Measurements from ENCODE around the gene ADI1. TPM values are rescaled to one million over a fixed set of nuclear protein-coding genes. Genes with fewer than 3 reads are reported as not detected.
A peak's percentile ranks its signal among the peaks of the same experiment; 100 is the strongest.

The ADI1 gene
- total RNA-seq, 4 donors from 2014 or later = 61.9 to 106 (median 82.9) TPM

- 77 to 80% methylated on average over 9 to 17 of the region's 31 CpGs for WGBS, 2 donors (ENCODE audit: low coverage in 1 of 2)
- ATAC-seq = no peak
- Histone ChIP-seq H3K27ac (peak overlapping the region in 2 of 4 donors; percentile 47 to 51), H3K27me3 (no peaks in the 10 kb centered on the region), H3K4me1 (peaks cover 0 to 13% (median 0%) of the 10 kb centered on the region in 3 donors), H3K9me3 (no peaks in the 10 kb centered on the region), H3K4me3 (no peak overlapping the region), H3K36me3 (peaks cover 0 to 76% of the 10 kb centered on the region in 2 donors)
- no peak for TF ChIP-seq POLR2AphosphoS5 (IDR thresholded peaks at IDR 0.05)
- TF ChIP-seq POLR2A (IDR thresholded peaks at IDR 0.05) = no peak
- no peak for TF ChIP-seq CTCF (IDR thresholded peaks at IDR 0.05)
Measured at GRCh38 chr2:3479430-3480320, 39.7 kb downstream of the ADI1 start.

GRCh38 chr2:3478846-3479385 lies 40.4 kb downstream of the ADI1 start:
- no peaks in the 10 kb centered on the region for H3K9me3 ChIP-seq
- H3K4me1 ChIP-seq = peaks cover 0 to 13% (median 0%) of the 10 kb centered on the region in 3 donors
- TF ChIP-seq CTCF (IDR thresholded peaks at IDR 0.05) (no peak), POLR2A (IDR thresholded peaks at IDR 0.05) (peak in 1 of 2 donors; percentile 9), POLR2AphosphoS5 (IDR thresholded peaks at IDR 0.05) (no peak), EP300 (IDR thresholded peaks at IDR 0.05) (no peak)
- no peaks in the 10 kb centered on the region for H3K27me3 ChIP-seq
- no peak for ATAC-seq
- 92% methylated on average over 2 of the region's 19 CpGs; no CpG with 5 or more reads in 1 of the 2 donors for WGBS, 2 donors (ENCODE audit: low coverage in 1 of 2)
- H3K27ac ChIP-seq = peak overlapping the region in 1 of 4 donors; percentile 51
- peaks cover 0 to 76% of the 10 kb centered on the region in 2 donors for H3K36me3 ChIP-seq
- no peak overlapping the region for H3K4me3 ChIP-seq

- Histone ChIP-seq H3K27ac (peak overlapping the region in 1 of 4 donors; percentile 57), H3K27me3 (no peaks in the 10 kb centered on the region), H3K9me3 (no peaks in the 10 kb centered on the region), H3K36me3 (peaks cover 0 to 77% of the 10 kb centered on the region in 2 donors), H3K4me3 (no peak overlapping the region), H3K4me1 (peaks cover 0 to 17% (median 0%) of the 10 kb centered on the region in 3 donors)
- TF ChIP-seq POLR2A (IDR thresholded peaks at IDR 0.05) = no peak
- TF ChIP-seq POLR2AphosphoS5 (IDR thresholded peaks at IDR 0.05) = no peak
- no peak for TF ChIP-seq CTCF (IDR thresholded peaks at IDR 0.05)
- no peak for TF ChIP-seq EP300 (IDR thresholded peaks at IDR 0.05)
- WGBS, 2 donors (ENCODE audit: low coverage in 1 of 2) = 52 to 63% methylated on average over 4 to 5 of the region's 5 CpGs
- no peak for ATAC-seq
Measured at GRCh38 chr2:3476985-3477327, 42.4 kb downstream of the ADI1 start.

GRCh38 chr2:3476321-3476984 lies 42.9 kb downstream of the ADI1 start:
- no peak overlapping the region for H3K4me3 ChIP-seq
- H3K36me3 ChIP-seq = peaks cover 0 to 75% of the 10 kb centered on the region in 2 donors
- TF ChIP-seq POLR2AphosphoS5 (IDR thresholded peaks at IDR 0.05) (no peak), CTCF (IDR thresholded peaks at IDR 0.05) (no peak), POLR2A (IDR thresholded peaks at IDR 0.05) (no peak), EP300 (IDR thresholded peaks at IDR 0.05) (no peak)
- peak overlapping the region in 3 of 4 donors; percentile 37 to 57 (median 37) for H3K27ac ChIP-seq
- 67 to 75% methylated on average over 3 to 8 of the region's 14 CpGs for WGBS, 2 donors (ENCODE audit: low coverage in 1 of 2)
- H3K9me3 ChIP-seq = no peaks in the 10 kb centered on the region
- H3K4me1 ChIP-seq = peaks cover 0 to 22% (median 2%) of the 10 kb centered on the region in 3 donors
- H3K27me3 ChIP-seq = no peaks in the 10 kb centered on the region
- no peak for ATAC-seq

All from gastroesophageal sphincter (tissue), 4 donors.